ENCODE results near the gene RPS16.

Gene RPS16

GRCh38 chr19:39385629-39386411 is 49.9 kb downstream of the RPS16 start:
- H3K4me3 ChIP-seq (ENCODE audit: low read length), result no peak overlapping the region
- TF ChIP-seq ZNF274 (IDR thresholded peaks at IDR 0.05; ENCODE audit: low read depth, low read length), result no peak

GRCh38 chr19:39384839-39385568 is 50.7 kb downstream of the RPS16 start:
- no peak for TF ChIP-seq ZNF274 (IDR thresholded peaks at IDR 0.05; ENCODE audit: low read depth, low read length)
- H3K4me3 ChIP-seq (ENCODE audit: low read length), result no peak overlapping the region

Measured in GM08714 (cell line).